ENCODE results near the gene FBXW12. TPM values are rescaled to one million over a fixed set of nuclear protein-coding genes. Genes with fewer than 3 reads are reported as not detected.

The FBXW12 gene
- total and polyA plus RNA-seq, 2 of the 8 experiments (the other 6 are each of a cell fraction or from before 2014, with no cell fraction given) = 0.35 to 0.85 TPM

- TF ChIP-seq, protein P1, sequence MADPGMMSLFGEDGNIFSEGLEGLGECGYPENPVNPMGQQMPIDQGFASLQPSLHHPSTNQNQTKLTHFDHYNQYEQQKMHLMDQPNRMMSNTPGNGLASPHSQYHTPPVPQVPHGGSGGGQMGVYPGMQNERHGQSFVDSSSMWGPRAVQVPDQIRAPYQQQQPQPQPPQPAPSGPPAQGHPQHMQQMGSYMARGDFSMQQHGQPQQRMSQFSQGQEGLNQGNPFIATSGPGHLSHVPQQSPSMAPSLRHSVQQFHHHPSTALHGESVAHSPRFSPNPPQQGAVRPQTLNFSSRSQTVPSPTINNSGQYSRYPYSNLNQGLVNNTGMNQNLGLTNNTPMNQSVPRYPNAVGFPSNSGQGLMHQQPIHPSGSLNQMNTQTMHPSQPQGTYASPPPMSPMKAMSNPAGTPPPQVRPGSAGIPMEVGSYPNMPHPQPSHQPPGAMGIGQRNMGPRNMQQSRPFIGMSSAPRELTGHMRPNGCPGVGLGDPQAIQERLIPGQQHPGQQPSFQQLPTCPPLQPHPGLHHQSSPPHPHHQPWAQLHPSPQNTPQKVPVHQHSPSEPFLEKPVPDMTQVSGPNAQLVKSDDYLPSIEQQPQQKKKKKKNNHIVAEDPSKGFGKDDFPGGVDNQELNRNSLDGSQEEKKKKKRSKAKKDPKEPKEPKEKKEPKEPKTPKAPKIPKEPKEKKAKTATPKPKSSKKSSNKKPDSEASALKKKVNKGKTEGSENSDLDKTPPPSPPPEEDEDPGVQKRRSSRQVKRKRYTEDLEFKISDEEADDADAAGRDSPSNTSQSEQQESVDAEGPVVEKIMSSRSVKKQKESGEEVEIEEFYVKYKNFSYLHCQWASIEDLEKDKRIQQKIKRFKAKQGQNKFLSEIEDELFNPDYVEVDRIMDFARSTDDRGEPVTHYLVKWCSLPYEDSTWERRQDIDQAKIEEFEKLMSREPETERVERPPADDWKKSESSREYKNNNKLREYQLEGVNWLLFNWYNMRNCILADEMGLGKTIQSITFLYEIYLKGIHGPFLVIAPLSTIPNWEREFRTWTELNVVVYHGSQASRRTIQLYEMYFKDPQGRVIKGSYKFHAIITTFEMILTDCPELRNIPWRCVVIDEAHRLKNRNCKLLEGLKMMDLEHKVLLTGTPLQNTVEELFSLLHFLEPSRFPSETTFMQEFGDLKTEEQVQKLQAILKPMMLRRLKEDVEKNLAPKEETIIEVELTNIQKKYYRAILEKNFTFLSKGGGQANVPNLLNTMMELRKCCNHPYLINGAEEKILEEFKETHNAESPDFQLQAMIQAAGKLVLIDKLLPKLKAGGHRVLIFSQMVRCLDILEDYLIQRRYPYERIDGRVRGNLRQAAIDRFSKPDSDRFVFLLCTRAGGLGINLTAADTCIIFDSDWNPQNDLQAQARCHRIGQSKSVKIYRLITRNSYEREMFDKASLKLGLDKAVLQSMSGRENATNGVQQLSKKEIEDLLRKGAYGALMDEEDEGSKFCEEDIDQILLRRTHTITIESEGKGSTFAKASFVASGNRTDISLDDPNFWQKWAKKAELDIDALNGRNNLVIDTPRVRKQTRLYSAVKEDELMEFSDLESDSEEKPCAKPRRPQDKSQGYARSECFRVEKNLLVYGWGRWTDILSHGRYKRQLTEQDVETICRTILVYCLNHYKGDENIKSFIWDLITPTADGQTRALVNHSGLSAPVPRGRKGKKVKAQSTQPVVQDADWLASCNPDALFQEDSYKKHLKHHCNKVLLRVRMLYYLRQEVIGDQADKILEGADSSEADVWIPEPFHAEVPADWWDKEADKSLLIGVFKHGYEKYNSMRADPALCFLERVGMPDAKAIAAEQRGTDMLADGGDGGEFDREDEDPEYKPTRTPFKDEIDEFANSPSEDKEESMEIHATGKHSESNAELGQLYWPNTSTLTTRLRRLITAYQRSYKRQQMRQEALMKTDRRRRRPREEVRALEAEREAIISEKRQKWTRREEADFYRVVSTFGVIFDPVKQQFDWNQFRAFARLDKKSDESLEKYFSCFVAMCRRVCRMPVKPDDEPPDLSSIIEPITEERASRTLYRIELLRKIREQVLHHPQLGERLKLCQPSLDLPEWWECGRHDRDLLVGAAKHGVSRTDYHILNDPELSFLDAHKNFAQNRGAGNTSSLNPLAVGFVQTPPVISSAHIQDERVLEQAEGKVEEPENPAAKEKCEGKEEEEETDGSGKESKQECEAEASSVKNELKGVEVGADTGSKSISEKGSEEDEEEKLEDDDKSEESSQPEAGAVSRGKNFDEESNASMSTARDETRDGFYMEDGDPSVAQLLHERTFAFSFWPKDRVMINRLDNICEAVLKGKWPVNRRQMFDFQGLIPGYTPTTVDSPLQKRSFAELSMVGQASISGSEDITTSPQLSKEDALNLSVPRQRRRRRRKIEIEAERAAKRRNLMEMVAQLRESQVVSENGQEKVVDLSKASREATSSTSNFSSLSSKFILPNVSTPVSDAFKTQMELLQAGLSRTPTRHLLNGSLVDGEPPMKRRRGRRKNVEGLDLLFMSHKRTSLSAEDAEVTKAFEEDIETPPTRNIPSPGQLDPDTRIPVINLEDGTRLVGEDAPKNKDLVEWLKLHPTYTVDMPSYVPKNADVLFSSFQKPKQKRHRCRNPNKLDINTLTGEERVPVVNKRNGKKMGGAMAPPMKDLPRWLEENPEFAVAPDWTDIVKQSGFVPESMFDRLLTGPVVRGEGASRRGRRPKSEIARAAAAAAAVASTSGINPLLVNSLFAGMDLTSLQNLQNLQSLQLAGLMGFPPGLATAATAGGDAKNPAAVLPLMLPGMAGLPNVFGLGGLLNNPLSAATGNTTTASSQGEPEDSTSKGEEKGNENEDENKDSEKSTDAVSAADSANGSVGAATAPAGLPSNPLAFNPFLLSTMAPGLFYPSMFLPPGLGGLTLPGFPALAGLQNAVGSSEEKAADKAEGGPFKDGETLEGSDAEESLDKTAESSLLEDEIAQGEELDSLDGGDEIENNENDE (IDR thresholded peaks at IDR 0.05; ENCODE audit: insufficient replicate concordance, low read length) = no peak
Observed at GRCh38 chr3:48430708-48431101, 58.7 kb downstream of the FBXW12 start (continued).

Measured in H1 (cell line).